ENCODE data around the gene EDEM3.

GRCh38 chr1:184724843-184725242, 29.8 kb downstream of the EDEM3 start:
- TF ChIP-seq POLR2A (IDR thresholded peaks at IDR 0.05; ENCODE audit: low read length) (no peak), GATA1 (IDR thresholded peaks at IDR 0.05; ENCODE audit: low read depth, low read length) (no peak)

Measured in erythroblast (primary cell).